ENCODE measurements around the gene PLP1. TPM values are rescaled to one million over a fixed set of nuclear protein-coding genes. Genes with fewer than 3 reads are reported as not detected.

PLP1 gene
- total RNA-seq, 1 experiment from 2014 or later = 3.4 TPM

DNA sequence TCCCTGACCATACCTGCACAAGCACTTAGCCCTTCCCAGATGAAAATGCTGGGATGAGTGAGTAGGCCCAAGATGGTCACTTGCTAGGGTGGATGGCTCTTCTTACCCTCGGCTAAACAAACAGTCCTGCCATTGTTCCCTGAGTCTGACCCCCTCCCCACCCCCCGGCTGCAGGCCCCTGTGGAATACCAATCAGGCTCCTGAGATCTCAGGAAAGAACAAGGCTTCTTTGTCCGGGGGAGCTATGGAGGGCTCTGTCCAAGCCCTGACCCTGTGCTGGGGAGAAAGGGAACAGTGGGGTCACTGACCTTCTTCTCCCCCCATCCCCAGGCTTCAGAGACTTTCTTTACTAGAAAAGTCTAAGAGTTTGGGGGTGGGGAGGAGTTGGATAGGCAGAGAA, 6.0 kb downstream of the PLP1 start:
- intact Hi-C loops (cut with micrococcal nuclease; ENCODE audit: unreplicated experiment) = no loop called here
- CTCF ChIA-PET = no interaction called here
- Mint-ChIP-seq H3K4me3 (ENCODE audit: unreplicated experiment) (no peak overlapping the region), H3K27me3 (ENCODE audit: insufficient read depth, unreplicated experiment) (no peaks in the 10 kb centered on the region), H3K27ac (ENCODE audit: unreplicated experiment) (no peak overlapping the region), H3K36me3 (ENCODE audit: insufficient read depth, unreplicated experiment) (no peaks in the 10 kb centered on the region), H3K9me3 (ENCODE audit: unreplicated experiment) (no peaks in the 10 kb centered on the region), H3K4me1 (ENCODE audit: low read depth, unreplicated experiment) (no peaks in the 10 kb centered on the region)
- Histone ChIP-seq H3K36me3 (ENCODE audit: control insufficient read depth, insufficient read depth, low read length) (no peaks in the 10 kb centered on the region), H3K27me3 (replicated peaks; ENCODE audit: control insufficient read depth, insufficient read depth, low read length) (no peaks in the 10 kb centered on the region), H3K4me3 (ENCODE audit: low read depth, low read length) (no peak overlapping the region), H3K4me1 (no peaks in the 10 kb centered on the region), H3K9me3 (no peaks in the 10 kb centered on the region)
- TF ChIP-seq, protein P1, sequence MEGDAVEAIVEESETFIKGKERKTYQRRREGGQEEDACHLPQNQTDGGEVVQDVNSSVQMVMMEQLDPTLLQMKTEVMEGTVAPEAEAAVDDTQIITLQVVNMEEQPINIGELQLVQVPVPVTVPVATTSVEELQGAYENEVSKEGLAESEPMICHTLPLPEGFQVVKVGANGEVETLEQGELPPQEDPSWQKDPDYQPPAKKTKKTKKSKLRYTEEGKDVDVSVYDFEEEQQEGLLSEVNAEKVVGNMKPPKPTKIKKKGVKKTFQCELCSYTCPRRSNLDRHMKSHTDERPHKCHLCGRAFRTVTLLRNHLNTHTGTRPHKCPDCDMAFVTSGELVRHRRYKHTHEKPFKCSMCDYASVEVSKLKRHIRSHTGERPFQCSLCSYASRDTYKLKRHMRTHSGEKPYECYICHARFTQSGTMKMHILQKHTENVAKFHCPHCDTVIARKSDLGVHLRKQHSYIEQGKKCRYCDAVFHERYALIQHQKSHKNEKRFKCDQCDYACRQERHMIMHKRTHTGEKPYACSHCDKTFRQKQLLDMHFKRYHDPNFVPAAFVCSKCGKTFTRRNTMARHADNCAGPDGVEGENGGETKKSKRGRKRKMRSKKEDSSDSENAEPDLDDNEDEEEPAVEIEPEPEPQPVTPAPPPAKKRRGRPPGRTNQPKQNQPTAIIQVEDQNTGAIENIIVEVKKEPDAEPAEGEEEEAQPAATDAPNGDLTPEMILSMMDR (IDR thresholded peaks at IDR 0.05; ENCODE audit: insufficient read depth in 1 of 2, low read depth in 1 of 2, low read length in 1 of 2, severe bottlenecking in 1 of 2, unreplicated experiment in 1 of 2) = no peak
- no TSS peak for BruUV-seq (replicated peaks)
- DNase-seq = no peak
- POLR2A ChIA-PET = no interaction called here

DNA sequence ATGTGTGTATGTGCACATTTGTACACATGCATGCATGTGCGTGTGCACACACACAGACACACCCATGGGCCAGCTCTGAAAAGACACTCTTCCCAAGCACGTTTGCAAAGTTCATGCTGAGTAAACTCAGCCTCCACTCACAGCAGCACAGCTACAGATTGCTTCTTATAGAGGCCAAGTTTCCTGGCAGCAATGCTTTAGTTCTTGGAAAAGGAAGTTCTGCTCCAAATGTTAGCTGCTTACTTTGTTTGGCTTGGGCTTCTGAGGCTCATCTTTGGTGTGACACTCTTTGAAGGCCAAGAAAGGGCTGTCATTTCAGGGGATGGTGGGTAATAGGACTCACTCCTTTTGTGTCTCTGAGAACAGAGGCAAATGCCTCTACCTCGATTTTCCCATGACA, 6.6 kb downstream of the PLP1 start:
- CTCF ChIA-PET = no interaction called here
- Histone ChIP-seq H3K4me3 (ENCODE audit: low read depth, low read length) (no peak overlapping the region), H3K4me1 (no peaks in the 10 kb centered on the region), H3K9me3 (no peaks in the 10 kb centered on the region), H3K27me3 (replicated peaks; ENCODE audit: control insufficient read depth, insufficient read depth, low read length) (no peaks in the 10 kb centered on the region), H3K36me3 (ENCODE audit: control insufficient read depth, insufficient read depth, low read length) (no peaks in the 10 kb centered on the region)
- Mint-ChIP-seq H3K27ac (ENCODE audit: unreplicated experiment) (no peak overlapping the region), H3K4me3 (ENCODE audit: unreplicated experiment) (no peak overlapping the region), H3K4me1 (ENCODE audit: low read depth, unreplicated experiment) (no peaks in the 10 kb centered on the region), H3K9me3 (ENCODE audit: unreplicated experiment) (no peaks in the 10 kb centered on the region), H3K27me3 (ENCODE audit: insufficient read depth, unreplicated experiment) (no peaks in the 10 kb centered on the region), H3K36me3 (ENCODE audit: insufficient read depth, unreplicated experiment) (no peaks in the 10 kb centered on the region)
- POLR2A ChIA-PET = no interaction called here
- BruUV-seq (replicated peaks) = no TSS peak
- no peak for DNase-seq
- intact Hi-C loops (cut with micrococcal nuclease; ENCODE audit: unreplicated experiment) = no loop called here
- TF ChIP-seq, protein P1 (IDR thresholded peaks at IDR 0.05; ENCODE audit: insufficient read depth in 1 of 2, low read depth in 1 of 2, low read length in 1 of 2, severe bottlenecking in 1 of 2, unreplicated experiment in 1 of 2) = no peak

DNA sequence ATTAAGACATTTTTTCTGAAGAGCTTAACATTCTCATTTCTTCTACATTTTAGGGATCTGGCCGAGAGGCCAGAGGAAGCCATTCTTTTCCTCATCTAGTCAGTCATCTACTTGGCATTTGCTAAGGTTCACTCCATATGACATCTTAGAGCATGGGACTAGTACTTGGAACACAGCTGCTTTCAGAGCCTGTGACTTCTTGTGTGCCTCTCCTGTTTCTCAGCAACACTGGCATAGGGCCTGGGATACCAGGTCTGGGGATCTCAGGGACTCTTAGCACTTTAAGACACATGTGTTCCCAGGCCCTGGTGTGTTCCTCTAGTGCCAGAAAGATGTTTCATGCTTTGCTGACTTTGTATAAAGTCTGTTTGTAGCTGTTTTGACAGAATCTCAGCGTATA, 7.3 kb downstream of the PLP1 start:
- Mint-ChIP-seq H3K27me3 (ENCODE audit: insufficient read depth, unreplicated experiment) (no peaks in the 10 kb centered on the region), H3K4me3 (ENCODE audit: unreplicated experiment) (no peak overlapping the region), H3K9me3 (ENCODE audit: unreplicated experiment) (no peaks in the 10 kb centered on the region), H3K36me3 (ENCODE audit: insufficient read depth, unreplicated experiment) (no peaks in the 10 kb centered on the region), H3K4me1 (ENCODE audit: low read depth, unreplicated experiment) (no peaks in the 10 kb centered on the region), H3K27ac (ENCODE audit: unreplicated experiment) (no peak overlapping the region)
- no TSS peak for BruUV-seq (replicated peaks)
- Histone ChIP-seq H3K27me3 (replicated peaks; ENCODE audit: control insufficient read depth, insufficient read depth, low read length) (no peaks in the 10 kb centered on the region), H3K4me1 (no peaks in the 10 kb centered on the region), H3K9me3 (no peaks in the 10 kb centered on the region), H3K36me3 (ENCODE audit: control insufficient read depth, insufficient read depth, low read length) (no peaks in the 10 kb centered on the region), H3K4me3 (ENCODE audit: low read depth, low read length) (no peak overlapping the region)
- ChIA-PET CTCF (no interaction called here), POLR2A (no interaction called here)
- no peak for DNase-seq
- TF ChIP-seq, protein P1 (IDR thresholded peaks at IDR 0.05; ENCODE audit: insufficient read depth in 1 of 2, low read depth in 1 of 2, low read length in 1 of 2, severe bottlenecking in 1 of 2, unreplicated experiment in 1 of 2) = no peak
- intact Hi-C loops (cut with micrococcal nuclease; ENCODE audit: unreplicated experiment) = no loop called here

Measured in Caco-2 (cell line).